ENCODE measurements around the gene ARMS2. TPM values are rescaled to one million over a fixed set of nuclear protein-coding genes. Genes with fewer than 3 reads are reported as not detected.

ARMS2 gene
- total and polyA plus RNA-seq, 12 donors, result 0.33 to 1.3 (median 0.94) TPM; not detected in 8

DNA sequence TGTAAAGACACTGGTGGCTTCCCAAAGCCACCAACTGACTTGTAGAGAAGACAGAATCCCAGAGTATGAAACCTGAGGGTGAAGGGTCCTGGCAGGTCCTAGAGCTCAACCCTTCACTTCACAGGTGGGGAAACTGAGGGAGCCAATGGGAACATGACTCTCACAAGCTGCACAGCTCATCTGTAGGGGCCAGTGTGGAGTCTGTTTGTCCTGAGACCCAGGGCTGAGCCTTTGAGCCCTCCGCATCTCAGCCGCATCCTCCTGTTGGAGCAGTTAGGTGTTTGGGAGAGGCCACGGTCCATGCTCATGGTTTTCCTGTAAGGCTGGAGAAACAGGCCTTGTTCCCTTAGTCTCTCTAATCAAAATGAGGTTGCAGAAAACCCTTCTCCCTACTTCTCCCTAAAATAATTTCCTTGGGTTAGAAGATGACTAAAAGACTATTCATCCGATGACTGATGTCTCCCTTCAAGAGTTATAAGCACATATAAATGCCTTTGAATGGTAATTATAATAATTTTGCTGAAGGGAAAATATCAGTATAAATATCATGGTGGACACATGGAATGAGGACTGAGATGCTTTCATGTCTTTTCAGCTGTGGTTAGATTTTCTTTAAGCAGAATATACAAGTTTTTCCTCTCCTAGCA lies 17.2 kb downstream of the ARMS2 start:
- TF ChIP-seq, protein P1, sequence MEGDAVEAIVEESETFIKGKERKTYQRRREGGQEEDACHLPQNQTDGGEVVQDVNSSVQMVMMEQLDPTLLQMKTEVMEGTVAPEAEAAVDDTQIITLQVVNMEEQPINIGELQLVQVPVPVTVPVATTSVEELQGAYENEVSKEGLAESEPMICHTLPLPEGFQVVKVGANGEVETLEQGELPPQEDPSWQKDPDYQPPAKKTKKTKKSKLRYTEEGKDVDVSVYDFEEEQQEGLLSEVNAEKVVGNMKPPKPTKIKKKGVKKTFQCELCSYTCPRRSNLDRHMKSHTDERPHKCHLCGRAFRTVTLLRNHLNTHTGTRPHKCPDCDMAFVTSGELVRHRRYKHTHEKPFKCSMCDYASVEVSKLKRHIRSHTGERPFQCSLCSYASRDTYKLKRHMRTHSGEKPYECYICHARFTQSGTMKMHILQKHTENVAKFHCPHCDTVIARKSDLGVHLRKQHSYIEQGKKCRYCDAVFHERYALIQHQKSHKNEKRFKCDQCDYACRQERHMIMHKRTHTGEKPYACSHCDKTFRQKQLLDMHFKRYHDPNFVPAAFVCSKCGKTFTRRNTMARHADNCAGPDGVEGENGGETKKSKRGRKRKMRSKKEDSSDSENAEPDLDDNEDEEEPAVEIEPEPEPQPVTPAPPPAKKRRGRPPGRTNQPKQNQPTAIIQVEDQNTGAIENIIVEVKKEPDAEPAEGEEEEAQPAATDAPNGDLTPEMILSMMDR (IDR thresholded peaks at IDR 0.05), result no peak
- Histone ChIP-seq H3K27ac (no peak overlapping the region), H3K9me3 (no peaks in the 10 kb centered on the region), H3K36me3 (no peaks in the 10 kb centered on the region), H3K4me3 (no peak overlapping the region), H3K27me3 (no peaks in the 10 kb centered on the region), H3K4me1 (peaks cover 15 to 84% (median 71%) of the 10 kb centered on the region in 9 donors)
- no peak for DNase-seq
- ATAC-seq, result no peak
- WGBS, 2 donors, result 100% methylated on average over 4 of the region's 4 CpGs
- intact Hi-C loops (cut with DNase I), result no loop called here

DNA sequence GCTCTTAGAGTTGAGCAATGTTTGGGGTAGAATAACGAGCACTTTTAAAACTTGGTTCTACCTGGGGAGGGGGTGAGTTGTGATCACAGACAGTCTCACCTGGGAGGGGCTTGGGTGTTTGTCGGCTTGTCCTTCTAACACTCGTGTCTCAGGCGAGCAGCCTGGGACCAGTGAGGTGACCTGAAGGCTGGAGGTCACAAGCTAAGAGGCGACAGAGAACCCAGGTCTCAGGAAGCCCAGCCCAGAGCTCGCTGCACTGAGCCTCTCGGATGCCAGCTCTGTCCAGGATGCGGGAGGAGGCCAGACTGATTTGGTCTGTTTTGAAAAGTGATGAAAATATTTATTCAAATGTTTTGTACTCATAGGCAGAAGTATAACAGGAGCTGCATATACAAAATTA lies 18.7 kb downstream of the ARMS2 start:
- Histone ChIP-seq H3K9me3 (no peaks in the 10 kb centered on the region), H3K36me3 (peaks cover 0 to 3% (median 0%) of the 10 kb centered on the region in 9 donors), H3K4me3 (no peak overlapping the region), H3K27ac (peak overlapping the region in 2 of 10 donors; percentile 73 to 87), H3K4me1 (peaks cover 15 to 82% (median 61%) of the 10 kb centered on the region in 9 donors), H3K27me3 (no peaks in the 10 kb centered on the region)
- 62 to 76% methylated on average over 8 of the region's 8 CpGs for WGBS, 2 donors
- intact Hi-C loops (cut with DNase I), result no loop called here
- TF ChIP-seq, protein P1 (IDR thresholded peaks at IDR 0.05), result no peak
- ATAC-seq (no peak), DNase-seq (no peak)

DNA sequence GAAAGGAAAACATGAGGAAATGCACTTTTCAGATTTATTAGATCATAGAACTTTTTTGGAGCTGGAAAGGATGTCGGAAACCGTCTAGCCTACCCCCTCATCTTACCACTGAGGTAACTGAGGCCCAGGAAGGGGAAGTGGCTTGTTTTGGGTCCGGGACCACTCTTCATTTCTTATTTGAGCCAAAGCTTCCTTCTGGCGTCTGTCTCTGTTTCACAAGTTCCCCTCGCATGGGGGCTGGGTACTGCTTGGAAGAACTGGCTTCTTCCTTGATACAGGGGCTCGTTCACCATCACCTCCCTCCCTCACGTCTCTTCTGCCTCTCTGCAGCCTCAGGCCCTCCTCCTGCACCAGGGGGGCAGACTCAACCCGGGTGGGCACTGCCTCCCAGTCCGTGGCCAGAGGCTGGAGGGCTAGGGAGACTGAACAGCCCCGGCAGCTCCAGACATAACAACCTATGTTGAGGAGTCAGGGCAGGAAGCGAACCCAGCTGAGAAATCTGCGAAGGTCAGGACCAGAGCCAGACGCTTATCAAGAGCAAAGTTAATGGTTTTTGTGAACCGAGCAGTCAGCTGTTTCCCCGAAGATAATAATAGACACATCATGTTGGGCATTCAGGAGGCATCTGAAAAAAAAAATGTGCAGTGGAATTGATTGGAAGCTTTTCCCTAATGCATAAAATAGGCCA lies 19.8 kb downstream of the ARMS2 start:
- DNase-seq (peak in 1 of 2 donors; percentile 50), ATAC-seq (peak; percentile 33 to 84 (median 76))
- Histone ChIP-seq H3K27me3 (no peaks in the 10 kb centered on the region), H3K4me1 (peaks cover 15 to 70% (median 50%) of the 10 kb centered on the region in 9 donors), H3K27ac (peak overlapping the region in 8 of 10 donors; percentile 53 to 87 (median 72)), H3K4me3 (peak overlapping the region in 5 of 10 donors; percentile 2 to 32 (median 30)), H3K9me3 (no peaks in the 10 kb centered on the region), H3K36me3 (peaks cover 0 to 3% (median 0%) of the 10 kb centered on the region in 9 donors)
- 21 to 26% methylated on average over 15 of the region's 15 CpGs for WGBS, 2 donors
- TF ChIP-seq, protein P1 (IDR thresholded peaks at IDR 0.05), result no peak
- intact Hi-C loops (cut with DNase I), result no loop called here

DNA sequence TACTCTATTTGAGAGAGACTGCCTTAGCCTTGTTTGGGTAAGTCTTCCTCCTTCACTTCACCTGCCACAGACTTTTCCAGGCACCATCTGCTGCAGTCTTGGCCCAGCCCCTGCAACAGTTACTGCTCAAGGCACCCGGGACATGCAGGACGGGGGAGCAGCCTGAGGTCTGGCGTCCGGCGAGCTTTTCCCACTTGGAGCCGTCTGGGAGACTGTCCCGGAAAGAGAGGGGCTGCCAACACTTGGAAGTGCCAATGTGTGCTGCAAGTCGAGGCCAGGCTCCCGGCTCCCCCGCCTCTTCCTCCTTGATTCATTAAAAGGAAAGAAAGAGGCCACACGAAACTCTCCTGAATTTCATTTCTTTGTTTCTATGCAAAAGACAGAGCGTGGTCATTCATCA lies 20.6 kb downstream of the ARMS2 start:
- intact Hi-C loops (cut with DNase I), result no loop called here
- peak overlapping the region in 9 of 10 donors; percentile 40 to 87 (median 70) for H3K27ac ChIP-seq
- peaks cover 0 to 3% (median 0%) of the 10 kb centered on the region in 9 donors for H3K36me3 ChIP-seq
- DNase-seq (peak; percentile 75 to 79), ATAC-seq (peak; percentile 77 to 92 (median 88))
- TF ChIP-seq, protein P1 (IDR thresholded peaks at IDR 0.05), result no peak
- no peaks in the 10 kb centered on the region for H3K27me3 ChIP-seq
- H3K4me3 ChIP-seq, result peak overlapping the region in 4 of 10 donors; percentile 2 to 32 (median 20)
- H3K9me3 ChIP-seq, result no peaks in the 10 kb centered on the region
- peaks cover 15 to 62% (median 41%) of the 10 kb centered on the region in 9 donors for H3K4me1 ChIP-seq
- 10 to 26% methylated on average over 12 of the region's 12 CpGs for WGBS, 2 donors
